GM23248 (cell line): ENCODE results near the gene CDC34. TPM values are rescaled to one million over a fixed set of nuclear protein-coding genes. Genes with fewer than 3 reads are reported as not detected.
"Not testable (repeated sequence)": the region's sequence is repeated elsewhere in the genome, so short reads cannot be mapped to it uniquely, and the experiment has no call there.

Experiments
- DNase-seq: peaks from one replicate; pipeline ENCODE4 v3.0.0-alpha.2; 2015
- H2AFZ ChIP-seq: fragments of 200-600 bp; sonication (generic); 2 replicates; pipeline ENCODE4 v1.6.1; 2016; ENCODE audit warnings: antibody characterized with exemption
- H3F3A ChIP-seq: fragments of 200-600 bp; sonication (generic); 2 replicates; pipeline ENCODE4 v1.6.1; 2016; ENCODE audit warnings: mild to moderate bottlenecking, antibody characterized with exemption, mixed run types; ENCODE audit not compliant: insufficient read depth
- H3K27ac ChIP-seq: fragments of 200-600 bp; sonication (generic); 2 replicates; pipeline ENCODE4 v1.5.1; 2016; ENCODE audit warnings: mild to moderate bottlenecking
- H3K27me3 ChIP-seq: fragments of 200-600 bp; sonication (generic); replicated peaks from 2 replicates; pipeline ENCODE4 v1.6.1; 2016; ENCODE audit warnings: mild to moderate bottlenecking; ENCODE audit not compliant: insufficient read depth
- H3K36me3 ChIP-seq: fragments of 200-600 bp; sonication (generic); 2 replicates; pipeline ENCODE4 v1.6.1; 2016; ENCODE audit warnings: low read depth, mild to moderate bottlenecking
- H3K4me1 ChIP-seq: fragments of 200-600 bp; sonication (generic); 2 replicates; pipeline ENCODE4 v1.6.1; 2016; ENCODE audit warnings: mild to moderate bottlenecking; ENCODE audit not compliant: insufficient read depth
- H3K4me2 ChIP-seq: fragments of 200-600 bp; sonication (generic); one replicate; pipeline ENCODE4 v1.6.1; 2016; ENCODE audit warnings: mild to moderate bottlenecking; ENCODE audit not compliant: unreplicated experiment
- H3K4me3 ChIP-seq: fragments of 200-600 bp; sonication (generic); 2 replicates; pipeline ENCODE4 v1.5.1; 2016; ENCODE audit warnings: mild to moderate bottlenecking
- H3K79me2 ChIP-seq: fragments of 200-600 bp; sonication (generic); 2 replicates; pipeline ENCODE4 v1.6.1; 2016; ENCODE audit warnings: mild to moderate bottlenecking; ENCODE audit not compliant: insufficient read depth
- H3K9ac ChIP-seq: fragments of 200-600 bp; sonication (generic); 2 replicates; pipeline ENCODE4 v1.6.1; 2016; ENCODE audit warnings: mild to moderate bottlenecking
- H3K9me2 ChIP-seq: fragments of 200-600 bp; sonication (generic); 2 replicates; pipeline ENCODE4 v1.6.1; 2016; ENCODE audit warnings: mixed run types, mild to moderate bottlenecking, moderate library complexity; ENCODE audit not compliant: insufficient read depth
- H3K9me3 ChIP-seq: fragments of 200-600 bp; sonication (generic); one replicate; pipeline ENCODE4 v1.6.1; 2017; ENCODE audit warnings: low read depth
- H4K20me1 ChIP-seq: fragments of 200-600 bp; sonication (generic); 2 replicates; pipeline ENCODE4 v1.6.0; 2016; ENCODE audit not compliant: insufficient read depth
- EZH2 ChIP-seq: fragments of 200-600 bp; sonication (generic); IDR thresholded peaks from 2 replicates; pipeline ENCODE4 v1.6.1; 2018; ENCODE audit warnings: antibody characterized with exemption, mild to moderate bottlenecking; ENCODE audit not compliant: insufficient read depth, poor library complexity, severe bottlenecking
- EZH2phosphoT487 ChIP-seq: fragments of 200-600 bp; sonication (generic); IDR thresholded peaks from 2 replicates; pipeline ENCODE4 v1.6.1; 2018; ENCODE audit warnings: antibody characterized with exemption, moderate library complexity, mild to moderate bottlenecking, low read depth; ENCODE audit not compliant: insufficient read depth
- WGBS, 2 experiments: methylation state at CpG; one replicate each; pipeline ENCODE4 v1.1.6; 2015 to 2017; ENCODE audit warnings: low lambda C conversion rate in 2 of 2, low coverage in 1 of 2; ENCODE audit errors: missing lambda C conversion rate in 2 of 2; 5-methylcytosine and 5-hydroxymethylcytosine counted together
- in situ Hi-C: fragments of 300-500 bp; cut with MboI; formaldehyde crosslinking; loops from 2 replicates; pipeline ENCODE4 v1.15.0; 2020
- polyA plus RNA-seq: library from polyadenylated mRNA; unstranded; fragments of >200 nt; fragmentation: Nextera tagmentation; extraction: Ambion mirVana; gene quantifications from 2 replicates; pipeline ENCODE4 v1.2.1, GENCODE V29; 2016
- total RNA-seq: library from RNA; depleted of rRNA; stranded (reverse); fragments of >200 nt; shearing (Covaris generic); gene quantifications from 2 replicates; pipeline ENCODE4 v1.2.3, GENCODE V29; 2014

The CDC34 gene
- total and polyA plus RNA-seq, 2 experiments from 2014 or later: 46.4 to 50.8 TPM

DNA sequence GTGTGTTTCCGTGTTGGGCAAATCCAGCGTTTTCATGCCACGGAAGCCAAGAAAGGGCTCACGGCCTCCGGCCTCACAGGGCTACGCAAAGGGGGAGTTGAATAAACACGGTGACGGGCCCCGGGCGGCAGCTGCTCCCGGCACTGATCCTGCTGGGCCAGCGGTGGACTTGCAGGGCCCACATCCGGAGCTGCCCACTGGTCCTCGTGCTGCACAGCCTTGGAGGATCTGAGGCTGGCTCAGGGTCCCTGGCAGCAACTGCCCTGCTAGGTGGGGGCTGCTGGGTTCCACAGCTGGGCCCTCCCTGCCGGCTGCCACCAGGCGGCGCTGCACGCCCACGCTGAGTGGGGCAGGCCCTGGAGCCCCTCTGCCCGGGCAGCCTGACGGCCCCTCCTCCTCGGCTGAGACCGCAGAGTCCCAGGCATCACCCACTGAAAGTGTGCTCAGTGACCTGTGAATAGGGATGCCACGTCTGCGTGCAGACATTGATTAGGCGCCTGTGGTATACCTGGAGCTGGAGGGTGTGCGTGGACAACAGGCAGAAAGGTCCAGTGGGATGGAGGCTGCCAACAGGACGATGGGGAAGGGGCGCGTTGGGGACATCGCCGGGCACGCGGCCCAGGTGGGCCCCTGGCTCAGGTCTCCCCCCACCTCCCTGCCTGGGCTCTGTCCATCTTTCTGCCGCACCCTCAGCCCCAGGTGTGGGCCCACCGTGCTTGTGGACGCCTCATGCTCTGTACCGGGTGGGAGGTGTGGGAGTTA, 52.9 kb downstream of the CDC34 start:
- Histone ChIP-seq H3K4me2 (no peak overlapping the region), H3K27ac (no peak overlapping the region), H3K36me3 (no peaks in the 10 kb centered on the region; the same call in 1 of the 2 replicates), H3K4me3 (no peak overlapping the region), H3K9me3 (no peaks in the 10 kb centered on the region), H3F3A (0 out of 2 replicates have a peak, but pooled peaks cover 7% of the 10 kb centered on the region), H4K20me1 (no peaks in the 10 kb centered on the region), H3K79me2 (peaks cover 28% of the 10 kb centered on the region), H3K9me2 (no peaks in the 10 kb centered on the region), H3K27me3 (no peaks in the 10 kb centered on the region), H3K4me1 (peaks cover 15% of the 10 kb centered on the region), H2AFZ (no peak overlapping the region), H3K9ac (no peak overlapping the region)
- in situ Hi-C loops: no loop called here
- 29 to 31% methylated on average over 33 to 37 of the region's 38 CpGs for WGBS, 2 experiments
- no peak for TF ChIP-seq EZH2phosphoT487
- DNase-seq: peak; percentile 58

DNA sequence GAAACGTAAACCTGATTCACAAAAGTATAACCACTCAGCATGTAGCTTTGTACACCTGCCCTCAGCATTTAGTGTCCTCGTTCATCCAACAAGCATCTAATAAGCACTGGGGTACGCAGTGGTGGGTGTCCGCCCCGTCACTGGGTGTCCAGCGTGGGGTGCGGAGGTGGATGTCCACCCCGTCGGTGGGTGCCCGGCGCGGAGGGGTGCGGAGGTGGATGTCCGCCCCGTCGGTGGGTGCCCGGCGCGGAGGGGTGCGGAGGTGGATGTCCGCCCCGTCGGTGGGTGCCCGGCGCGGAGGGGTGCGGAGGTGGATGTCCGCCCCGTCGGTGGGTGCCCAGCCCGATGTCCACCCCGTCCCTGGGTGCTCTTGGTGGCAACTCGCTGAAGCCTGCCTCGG, 53.6 kb downstream of the CDC34 start:
- H3K9ac ChIP-seq, H2AFZ ChIP-seq, H4K20me1 ChIP-seq, H3K27me3 ChIP-seq, DNase-seq, H3F3A ChIP-seq, in situ Hi-C loops, H3K9me2 ChIP-seq, H3K9me3 ChIP-seq, H3K27ac ChIP-seq, H3K4me3 ChIP-seq, H3K4me2 ChIP-seq, H3K36me3 ChIP-seq: not testable (repeated sequence)
- Histone ChIP-seq H3K4me1 (peaks cover 15% of the 10 kb centered on the region), H3K79me2 (peaks cover 21% of the 10 kb centered on the region)
- WGBS, 2 experiments: 73 to 82% methylated on average over 15 to 34 of the region's 34 CpGs

DNA sequence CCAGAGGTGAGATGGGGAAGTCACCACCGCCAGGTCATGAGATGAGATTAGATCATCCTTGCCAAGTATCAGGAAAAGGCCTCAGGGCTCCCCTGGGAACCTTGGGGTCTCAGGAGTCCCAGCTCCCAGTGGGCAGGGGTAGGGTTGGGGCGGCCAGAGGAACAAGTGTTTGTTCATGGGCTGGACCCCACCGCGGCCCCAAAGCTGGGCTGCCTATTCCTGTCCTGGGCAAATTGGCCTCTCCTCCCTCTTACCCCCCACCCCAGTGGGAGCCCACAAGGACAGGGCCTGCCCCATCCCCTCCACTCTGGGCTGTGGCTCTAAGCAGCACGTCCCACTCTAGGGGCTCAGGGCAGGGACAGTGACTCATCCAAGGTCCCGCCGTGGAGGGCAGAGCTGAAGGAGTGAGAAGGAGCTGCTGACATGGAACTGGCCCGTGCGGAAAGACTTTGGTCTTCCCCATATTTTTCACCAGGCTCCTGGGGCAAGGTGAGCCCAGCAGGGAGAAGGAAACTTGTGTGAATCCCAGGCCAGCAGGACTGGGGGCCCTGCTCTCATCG, 54.1 kb downstream of the CDC34 start:
- in situ Hi-C loops: no loop called here
- H4K20me1 ChIP-seq: no peaks in the 10 kb centered on the region
- peaks cover 16% of the 10 kb centered on the region for H3K79me2 ChIP-seq
- no peak for TF ChIP-seq EZH2
- no peak for TF ChIP-seq EZH2phosphoT487
- H3K9me2 ChIP-seq: no peaks in the 10 kb centered on the region
- no peaks in the 10 kb centered on the region; the same call in 1 of the 2 replicates for H3K36me3 ChIP-seq
- H2AFZ ChIP-seq: no peak overlapping the region
- peaks cover 15% of the 10 kb centered on the region for H3K4me1 ChIP-seq
- no peaks in the 10 kb centered on the region for H3K27me3 ChIP-seq
- H3K9ac ChIP-seq: no peak overlapping the region
- no peak overlapping the region for H3K4me2 ChIP-seq
- no peak overlapping the region for H3K4me3 ChIP-seq
- WGBS, 2 experiments: 48 to 53% methylated on average over 10 of the region's 10 CpGs
- H3K27ac ChIP-seq: no peak overlapping the region
- H3F3A ChIP-seq: 0 out of 2 replicates have a peak, but pooled peaks cover 7% of the 10 kb centered on the region
- DNase-seq: peak; percentile 27
- no peaks in the 10 kb centered on the region for H3K9me3 ChIP-seq

DNA sequence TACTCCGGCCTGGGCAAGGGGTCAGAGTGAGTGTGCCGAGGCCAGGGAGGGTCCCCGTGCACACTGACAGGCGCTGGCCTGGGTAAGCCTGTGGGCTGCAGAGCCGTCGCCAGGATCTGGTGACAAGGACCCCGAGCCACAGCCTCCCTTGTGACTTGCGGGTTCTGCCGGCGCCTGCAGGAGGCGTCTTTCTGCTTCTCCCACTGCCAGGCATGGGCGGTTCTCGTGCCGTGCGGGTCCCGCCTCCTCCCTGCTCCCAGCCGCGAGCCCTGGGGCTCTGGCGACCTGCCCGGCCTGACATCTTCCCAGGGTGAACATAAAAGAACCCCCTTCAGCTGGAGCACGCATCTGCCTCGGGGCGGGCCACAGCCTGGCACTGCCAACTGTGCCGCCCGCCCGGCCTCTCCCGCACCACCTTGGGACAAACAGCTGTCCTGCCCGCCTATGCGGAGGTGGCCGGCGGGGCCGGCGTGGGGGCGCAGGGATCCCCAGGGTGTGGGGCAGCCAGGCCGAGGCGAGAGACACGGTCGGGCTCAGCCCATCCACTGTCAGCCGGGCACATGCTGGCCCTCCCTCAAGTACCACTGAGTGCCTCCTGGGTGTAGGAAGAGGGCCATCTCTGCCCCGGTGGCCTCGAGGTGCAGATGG, 56.7 kb downstream of the CDC34 start:
- H3K9me3 ChIP-seq: no peaks in the 10 kb centered on the region
- H3K9me2 ChIP-seq: no peaks in the 10 kb centered on the region
- DNase-seq: peak; percentile 92
- 6% methylated on average over 31 to 36 of the region's 41 CpGs for WGBS, 2 experiments
- H3K4me1 ChIP-seq: peaks cover 9% of the 10 kb centered on the region
- H3K4me2 ChIP-seq: peak overlapping the region; percentile 26
- no peaks in the 10 kb centered on the region for H4K20me1 ChIP-seq
- H3K4me3 ChIP-seq: no peak overlapping the region
- H3K27ac ChIP-seq: no peak overlapping the region
- no peaks in the 10 kb centered on the region for H3K36me3 ChIP-seq
- in situ Hi-C loops: no loop called here
- no peaks in the 10 kb centered on the region; the same call in 1 of the 2 replicates for H3K27me3 ChIP-seq
- no peaks in the 10 kb centered on the region for H3K79me2 ChIP-seq
- no peak for TF ChIP-seq EZH2
- TF ChIP-seq EZH2phosphoT487: no peak
- 0 out of 2 replicates have a peak, but pooled peaks cover 7% of the 10 kb centered on the region for H3F3A ChIP-seq
- no peak overlapping the region for H2AFZ ChIP-seq
- no peak overlapping the region; the same call in 1 of the 2 replicates for H3K9ac ChIP-seq
